ENCODE data around the gene TMEM147. TPM values are rescaled to one million over a fixed set of nuclear protein-coding genes. Genes with fewer than 3 reads are reported as not detected.

Gene TMEM147
- total and polyA plus RNA-seq, 10 of the 15 experiments (the other 5 are each of a cell fraction or from before 2014, with no cell fraction given): 53.4 to 145 (median 79.3) TPM

DNA sequence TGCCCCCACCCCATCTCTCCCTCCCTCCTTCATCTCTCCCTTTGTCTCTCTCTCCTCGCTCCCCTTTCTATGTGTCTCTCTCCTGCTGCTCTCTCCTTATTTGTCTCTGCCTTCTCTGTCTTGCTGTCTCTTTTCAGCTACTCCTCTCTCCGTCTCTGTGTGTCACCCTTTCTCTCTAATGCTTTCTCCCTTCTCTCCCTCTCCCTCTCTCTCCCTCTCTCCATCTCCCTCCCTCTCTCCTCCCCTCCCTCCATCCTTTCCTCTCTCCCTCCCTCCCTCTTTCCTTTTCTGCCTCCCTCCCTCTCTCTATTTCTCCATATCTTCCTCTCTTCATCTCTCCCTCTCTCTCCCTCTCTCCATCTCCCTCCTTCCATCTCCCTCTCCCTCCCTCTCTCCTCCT, 17.4 kb downstream of the TMEM147 start (continued):
- TF ChIP-seq YY1 (IDR thresholded peaks at IDR 0.05; ENCODE audit: low read depth, low read length): no peak
- no peak for TF ChIP-seq NR2C2 (IDR thresholded peaks at IDR 0.05; ENCODE audit: borderline replicate concordance, control insufficient read depth, insufficient read length, low read depth)
- TF ChIP-seq, protein P1, sequence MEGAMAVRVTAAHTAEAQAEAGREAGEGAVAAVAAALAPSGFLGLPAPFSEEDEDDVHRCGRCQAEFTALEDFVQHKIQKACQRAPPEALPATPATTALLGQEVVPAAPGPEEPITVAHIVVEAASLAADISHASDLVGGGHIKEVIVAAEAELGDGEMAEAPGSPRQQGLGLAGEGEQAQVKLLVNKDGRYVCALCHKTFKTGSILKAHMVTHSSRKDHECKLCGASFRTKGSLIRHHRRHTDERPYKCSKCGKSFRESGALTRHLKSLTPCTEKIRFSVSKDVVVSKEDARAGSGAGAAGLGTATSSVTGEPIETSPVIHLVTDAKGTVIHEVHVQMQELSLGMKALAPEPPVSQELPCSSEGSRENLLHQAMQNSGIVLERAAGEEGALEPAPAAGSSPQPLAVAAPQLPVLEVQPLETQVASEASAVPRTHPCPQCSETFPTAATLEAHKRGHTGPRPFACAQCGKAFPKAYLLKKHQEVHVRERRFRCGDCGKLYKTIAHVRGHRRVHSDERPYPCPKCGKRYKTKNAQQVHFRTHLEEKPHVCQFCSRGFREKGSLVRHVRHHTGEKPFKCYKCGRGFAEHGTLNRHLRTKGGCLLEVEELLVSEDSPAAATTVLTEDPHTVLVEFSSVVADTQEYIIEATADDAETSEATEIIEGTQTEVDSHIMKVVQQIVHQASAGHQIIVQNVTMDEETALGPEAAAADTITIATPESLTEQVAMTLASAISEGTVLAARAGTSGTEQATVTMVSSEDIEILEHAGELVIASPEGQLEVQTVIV (IDR thresholded peaks at IDR 0.05; ENCODE audit: borderline replicate concordance, partially characterized antibody): no peak

DNA sequence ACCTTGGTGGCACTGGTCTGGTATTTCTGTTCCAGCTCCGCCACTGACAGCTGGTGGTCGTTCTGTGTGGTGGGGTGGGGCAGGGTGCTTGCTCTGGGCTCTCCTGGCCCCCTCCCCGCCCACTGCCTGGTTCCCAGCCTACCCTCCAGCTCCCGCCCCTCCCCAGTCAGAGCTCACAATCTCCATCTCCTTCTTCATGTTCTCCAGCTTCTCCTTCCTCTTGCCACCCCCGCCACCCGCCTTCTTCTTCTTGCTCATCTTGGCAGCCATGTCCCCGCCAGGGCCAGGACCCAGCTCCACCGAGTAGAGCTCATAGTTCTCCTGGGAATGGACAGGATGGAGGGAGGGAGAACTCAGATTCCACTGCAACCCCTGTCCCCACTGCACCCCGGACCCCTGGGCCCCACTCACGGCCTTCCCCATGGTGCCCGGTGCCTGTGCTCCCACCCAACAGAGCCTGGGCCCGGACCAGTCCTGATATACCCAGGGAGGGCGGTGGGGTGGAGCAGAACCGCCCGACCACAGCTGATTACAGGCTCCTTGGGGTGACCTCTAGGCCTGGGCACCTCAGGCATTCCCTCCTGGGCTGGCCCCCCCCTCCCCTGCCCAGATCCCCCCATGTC, 17.9 kb downstream of the TMEM147 start, which contains the start of gene ATP4A:
Gene ATP4A (minus strand): TSS at position 452 of the 623 bp plus-strand sequence. CDS start 29 bp downstream, at position 423.
- H3K4me3 ChIP-seq: no peak within 1 kb of the TSS
- no peak within 1 kb of the TSS for H3K4me2 ChIP-seq (ENCODE audit: control insufficient read depth, insufficient read depth)
- H3K36me3 ChIP-seq (ENCODE audit: control insufficient read depth in 2 of 2, insufficient read depth in 2 of 2, low read length in 1 of 2): no peaks in the 10 kb centered on the region
- H3K27me3 ChIP-seq (replicated peaks in 1 of 2; ENCODE audit: control insufficient read depth in 2 of 2, insufficient read depth in 2 of 2, low read length in 1 of 2): no peaks in the 10 kb centered on the region
- peaks cover 26% of the 10 kb centered on the region for H3K4me1 ChIP-seq (ENCODE audit: control insufficient read depth, insufficient read depth, low read length)
- H3K79me2 ChIP-seq (ENCODE audit: control insufficient read depth, insufficient read depth, low read length): no peaks in the 10 kb centered on the region
- FAIRE-seq: no peak
- no peak within 1 kb of the TSS for H3K9ac ChIP-seq (ENCODE audit: control insufficient read depth, insufficient read depth, low read length)
- no peak for ATAC-seq
- intact Hi-C loops (cut with micrococcal nuclease; ENCODE audit: unreplicated experiment): no loop called here
- in situ Hi-C loops (cut with MboI): no loop called here
- ChIA-PET SMC1A (ENCODE audit: uncharacterized antibody, unreplicated experiment) (no interaction called here), RAD21 (ENCODE audit: unreplicated experiment) (no interaction called here), POLR2A (interaction anchor here (0.6 kb wide), 2 partner anchors 8 to 29 kb away, joined by 3 to 10 read pairs; no protein-coding TSS in a partner anchor), CTCF (interaction anchor here (0.6 kb wide), 1 partner anchor 17 kb away, joined by 3 read pairs; no protein-coding TSS in a partner anchor)
- BruUV-seq (replicated peaks): no TSS peak
- WGBS (ENCODE audit: insufficient coverage, insufficient replicate concordance, low lambda C conversion rate, missing lambda C conversion rate): 3% methylated on average over 6 of the region's 15 CpGs
- TF ChIP-seq NBN (IDR thresholded peaks at IDR 0.05): no peak
- no peak for TF ChIP-seq WRNIP1 (IDR thresholded peaks at IDR 0.05; ENCODE audit: borderline replicate concordance, low read depth, low read length)
- TF ChIP-seq, protein P2, sequence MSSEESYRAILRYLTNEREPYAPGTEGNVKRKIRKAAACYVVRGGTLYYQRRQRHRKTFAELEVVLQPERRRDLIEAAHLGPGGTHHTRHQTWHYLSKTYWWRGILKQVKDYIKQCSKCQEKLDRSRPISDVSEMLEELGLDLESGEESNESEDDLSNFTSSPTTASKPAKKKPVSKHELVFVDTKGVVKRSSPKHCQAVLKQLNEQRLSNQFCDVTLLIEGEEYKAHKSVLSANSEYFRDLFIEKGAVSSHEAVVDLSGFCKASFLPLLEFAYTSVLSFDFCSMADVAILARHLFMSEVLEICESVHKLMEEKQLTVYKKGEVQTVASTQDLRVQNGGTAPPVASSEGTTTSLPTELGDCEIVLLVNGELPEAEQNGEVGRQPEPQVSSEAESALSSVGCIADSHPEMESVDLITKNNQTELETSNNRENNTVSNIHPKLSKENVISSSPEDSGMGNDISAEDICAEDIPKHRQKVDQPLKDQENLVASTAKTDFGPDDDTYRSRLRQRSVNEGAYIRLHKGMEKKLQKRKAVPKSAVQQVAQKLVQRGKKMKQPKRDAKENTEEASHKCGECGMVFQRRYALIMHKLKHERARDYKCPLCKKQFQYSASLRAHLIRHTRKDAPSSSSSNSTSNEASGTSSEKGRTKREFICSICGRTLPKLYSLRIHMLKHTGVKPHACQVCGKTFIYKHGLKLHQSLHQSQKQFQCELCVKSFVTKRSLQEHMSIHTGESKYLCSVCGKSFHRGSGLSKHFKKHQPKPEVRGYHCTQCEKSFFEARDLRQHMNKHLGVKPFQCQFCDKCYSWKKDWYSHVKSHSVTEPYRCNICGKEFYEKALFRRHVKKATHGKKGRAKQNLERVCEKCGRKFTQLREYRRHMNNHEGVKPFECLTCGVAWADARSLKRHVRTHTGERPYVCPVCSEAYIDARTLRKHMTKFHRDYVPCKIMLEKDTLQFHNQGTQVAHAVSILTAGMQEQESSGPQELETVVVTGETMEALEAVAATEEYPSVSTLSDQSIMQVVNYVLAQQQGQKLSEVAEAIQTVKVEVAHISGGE (CRISPR knock-in tag; IDR thresholded peaks at IDR 0.05): no peak
- no peaks in the 10 kb centered on the region for H4K20me1 ChIP-seq (ENCODE audit: control insufficient read depth, insufficient read depth)
- H3K27ac ChIP-seq (ENCODE audit: control insufficient read depth, insufficient read depth): no peak within 1 kb of the TSS
- no peak for DNase-seq (ENCODE audit: low read depth, low spot score)
- no peaks in the 10 kb centered on the region for H3K9me3 ChIP-seq (replicated peaks; ENCODE audit: control insufficient read depth, insufficient read depth, low read length)
- H2AFZ ChIP-seq (ENCODE audit: control insufficient read depth, low read depth, low read length): no peak within 1 kb of the TSS

Measured in GM12878 (cell line).